Adrenal gland (tissue), 12 donors: Measurements from ENCODE around the gene PTGER3. TPM values are rescaled to one million over a fixed set of nuclear protein-coding genes. Genes with fewer than 3 reads are reported as not detected.

Source experiments
- DNase-seq, 7 donors: peaks; one replicate each; pipeline ENCODE4 v3.0.0-alpha.2; 2019 to 2020
- H3K27ac ChIP-seq, 5 donors: fragments of 200-600 bp; sonication (generic) in 4 of 5; 1 replicate in 3 of 5; 2 replicates in 2 of 5; pipeline versions ENCODE4 v1.5.1 to v1.8.0; 2016 to 2020; ENCODE audit warnings: mild to moderate bottlenecking in 1 of 5
- H3K27me3 ChIP-seq: fragments of 200-600 bp; 2 replicates; pipeline ENCODE4 v1.8.0; 2021
- H3K36me3 ChIP-seq, 2 donors: fragments of 200-600 bp; replicated peaks in 1 of 2; 1 replicate in 1 of 2; 2 replicates in 1 of 2; pipeline versions ENCODE4 v1.5.1 to v1.8.0; 2018 to 2022
- H3K4me1 ChIP-seq, 2 donors: fragments of 200-600 bp; replicated peaks in 1 of 2; 1 replicate in 1 of 2; 2 replicates in 1 of 2; pipeline versions ENCODE4 v1.5.1 to v1.8.0; 2018 to 2021
- H3K4me3 ChIP-seq, 4 donors: fragments of 200-600 bp; sonication (generic) in 3 of 4; one replicate each; pipeline ENCODE4 v1.5.1; 2016 to 2018
- H3K9me3 ChIP-seq, 3 donors: fragments of 200-600 bp; sonication (generic) in 1 of 3; replicated peaks in 1 of 3; 1 replicate in 2 of 3; 2 replicates in 1 of 3; pipeline versions ENCODE4 v1.5.1 to v1.8.0; 2016 to 2021
- POLR2A ChIP-seq, 2 donors: fragments of 450-650 bp; IDR thresholded peaks; one replicate each; pipeline ENCODE4 v1.6.1; 2017; ENCODE audit warnings: antibody characterized with exemption in 2 of 2, mild to moderate bottlenecking in 2 of 2, moderate library complexity in 1 of 2
- WGBS, 4 donors: extraction: QIAGEN DNeasy Blood & Tissue Kit in 2 of 4; methylation state at CpG; one replicate each; pipeline versions ENCODE4 v1.1.5 to v1.1.7; 2013 to 2017; 5-methylcytosine and 5-hydroxymethylcytosine counted together
- intact Hi-C, 2 donors: fragments of 100-400 bp; cut with DNase I; formaldehyde crosslinking; loops; one replicate each; pipeline versions ENCODE4 v1.14.1 to v1.15.0; 2022 to 2023
- polyA plus RNA-seq, 3 donors: library from polyadenylated mRNA; stranded (reverse); fragments of 200-250 nt in 2 of 3; fragments of 350-450 nt in 1 of 3; fragmentation: Illumina TruSeq in 1 of 3; extraction: RNeasy Lipid Tissue Mini Kit (QIAGEN cat#74804) in 1 of 3; gene quantifications; one replicate each; pipeline ENCODE4 v1.2.3, GENCODE V29; 2013 to 2014
- total RNA-seq, 9 donors: library from RNA; depleted of rRNA in 4 of 9; stranded (reverse); fragments of >200 nt in 4 of 9; fragments of 120-200 nt in 1 of 9; fragmentation: NEBNext Ultra II Directional in 1 of 9; extraction: Animal tissue kit (Norgen Biotek cat#: 25700) in 1 of 9; gene quantifications; one replicate each; pipeline versions ENCODE4 v1.1.0 to v1.2.4, GENCODE V29; 2013 to 2023
- TF ChIP-seq, protein P1 (sequence below), 6 experiments: fragments of 450-650 bp in 4 of 6; fragments of 200-600 bp in 2 of 6; sonication (generic) in 1 of 6; IDR thresholded peaks; 1 replicate in 5 of 6; 2 replicates in 1 of 6; pipeline versions ENCODE4 v1.5.1 to v1.8.0; 2016 to 2021; ENCODE audit warnings: antibody characterized with exemption in 6 of 6, mild to moderate bottlenecking in 2 of 6, moderate library complexity in 1 of 6
- donor health status: healthy with polysubstance abuse.
- donor health status: Bipolar disorder and iron deficiency.
- donor health status: DM: yes; HTN: yes; CAD: no.
- donor health status: DM: no; HTN: no; CAD: no.
- donor health status: DM: no; HTN: no; CAD: no.
- donor health status: DM: yes; HTN: yes; CAD: no.

The PTGER3 gene
- total and polyA plus RNA-seq, 12 donors: 1.1 to 31.4 (median 10.6) TPM

DNA sequence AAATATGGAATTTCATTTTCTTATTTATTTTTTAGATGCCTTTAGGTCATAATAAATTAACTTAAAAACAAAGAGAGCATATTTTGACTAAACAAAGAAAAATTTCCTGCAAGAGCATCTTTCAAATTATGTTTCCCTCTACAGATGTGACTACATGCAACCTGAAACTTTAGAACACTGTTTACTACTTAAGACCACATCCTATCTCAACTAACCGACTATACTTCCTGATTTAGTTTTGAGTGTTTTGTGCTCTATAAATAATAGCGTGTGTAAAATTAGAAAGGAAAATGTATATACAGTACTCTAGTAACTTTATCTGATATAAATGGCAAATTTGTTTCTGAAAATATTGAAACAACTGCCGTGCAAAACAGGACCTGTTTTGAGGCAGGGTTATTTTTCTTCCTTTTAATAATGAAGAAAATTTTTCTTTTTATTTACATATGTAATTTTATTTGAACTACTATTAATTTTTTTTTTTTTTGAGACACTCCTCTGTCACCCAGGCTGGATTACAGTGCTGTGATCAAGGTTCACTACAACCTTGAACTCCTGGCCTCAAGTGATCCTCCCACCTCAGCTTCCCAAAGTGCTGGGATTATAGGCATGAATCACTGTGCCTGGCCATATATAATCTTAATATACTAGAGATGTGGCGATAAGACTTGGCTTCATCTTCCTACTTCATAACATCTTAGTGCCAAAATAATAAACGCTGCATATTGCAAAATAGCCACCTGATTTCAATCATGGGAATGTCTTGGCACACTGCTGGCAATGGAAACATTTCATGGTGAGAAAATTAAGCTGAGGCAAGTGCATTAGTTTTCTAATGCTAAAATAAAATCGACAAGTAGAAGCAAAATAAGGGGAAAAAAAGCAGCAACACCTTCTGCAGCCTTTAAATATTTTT, 21.0 kb upstream of the PTGER3 start:
- Histone ChIP-seq H3K4me1 (no peaks in the 10 kb centered on the region), H3K27ac (no peak overlapping the region), H3K36me3 (peaks cover 0 to 96% of the 10 kb centered on the region in 2 donors), H3K27me3 (no peaks in the 10 kb centered on the region), H3K4me3 (no peak overlapping the region), H3K9me3 (no peaks in the 10 kb centered on the region)
- no peak for DNase-seq
- intact Hi-C loops: loop anchor here in 1 of 2 donors (10.0 kb wide), 1 partner anchor 824 kb away; no protein-coding TSS in a partner anchor
- TF ChIP-seq POLR2A (IDR thresholded peaks at IDR 0.05): no peak
- TF ChIP-seq, protein P1, sequence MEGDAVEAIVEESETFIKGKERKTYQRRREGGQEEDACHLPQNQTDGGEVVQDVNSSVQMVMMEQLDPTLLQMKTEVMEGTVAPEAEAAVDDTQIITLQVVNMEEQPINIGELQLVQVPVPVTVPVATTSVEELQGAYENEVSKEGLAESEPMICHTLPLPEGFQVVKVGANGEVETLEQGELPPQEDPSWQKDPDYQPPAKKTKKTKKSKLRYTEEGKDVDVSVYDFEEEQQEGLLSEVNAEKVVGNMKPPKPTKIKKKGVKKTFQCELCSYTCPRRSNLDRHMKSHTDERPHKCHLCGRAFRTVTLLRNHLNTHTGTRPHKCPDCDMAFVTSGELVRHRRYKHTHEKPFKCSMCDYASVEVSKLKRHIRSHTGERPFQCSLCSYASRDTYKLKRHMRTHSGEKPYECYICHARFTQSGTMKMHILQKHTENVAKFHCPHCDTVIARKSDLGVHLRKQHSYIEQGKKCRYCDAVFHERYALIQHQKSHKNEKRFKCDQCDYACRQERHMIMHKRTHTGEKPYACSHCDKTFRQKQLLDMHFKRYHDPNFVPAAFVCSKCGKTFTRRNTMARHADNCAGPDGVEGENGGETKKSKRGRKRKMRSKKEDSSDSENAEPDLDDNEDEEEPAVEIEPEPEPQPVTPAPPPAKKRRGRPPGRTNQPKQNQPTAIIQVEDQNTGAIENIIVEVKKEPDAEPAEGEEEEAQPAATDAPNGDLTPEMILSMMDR (IDR thresholded peaks at IDR 0.05): no peak
- 78 to 82% (median 78%) methylated on average over 6 of the region's 6 CpGs for WGBS, 4 donors

DNA sequence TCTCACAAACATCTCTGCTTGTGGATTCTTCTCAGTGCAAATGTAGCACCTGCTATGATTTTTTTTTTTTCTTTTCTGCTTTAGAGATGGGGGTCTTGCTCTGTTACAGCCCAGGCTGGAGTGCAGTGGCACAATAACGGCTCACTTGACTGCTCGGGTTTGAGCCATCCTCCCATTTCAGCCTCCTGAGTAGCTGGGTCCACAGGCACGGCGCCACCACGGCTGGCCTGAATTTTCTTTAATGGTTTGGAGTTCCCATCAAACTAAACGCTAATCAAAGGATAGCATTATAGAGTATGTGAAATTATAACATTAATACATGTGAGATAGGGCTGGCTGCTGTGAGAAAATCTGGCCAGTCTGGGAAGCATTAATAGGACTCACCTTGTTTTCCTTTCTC, 7.2 kb upstream of the PTGER3 start:
- H3K9me3 ChIP-seq: no peaks in the 10 kb centered on the region
- WGBS, 4 donors: 85 to 90% (median 87%) methylated on average over 6 of the region's 6 CpGs
- no peaks in the 10 kb centered on the region for H3K27me3 ChIP-seq
- H3K4me3 ChIP-seq: no peak overlapping the region
- peaks cover 0 to 4% of the 10 kb centered on the region in 2 donors for H3K36me3 ChIP-seq
- DNase-seq: no peak
- no peak overlapping the region for H3K27ac ChIP-seq
- TF ChIP-seq POLR2A (IDR thresholded peaks at IDR 0.05): no peak
- TF ChIP-seq, protein P1 (IDR thresholded peaks at IDR 0.05): no peak
- no peaks in the 10 kb centered on the region for H3K4me1 ChIP-seq
- intact Hi-C loops: no loop called here

- Histone ChIP-seq H3K4me3 (no peak overlapping the region), H3K4me1 (no peaks in the 10 kb centered on the region), H3K9me3 (no peaks in the 10 kb centered on the region), H3K27ac (no peak overlapping the region), H3K36me3 (peaks cover 0 to 2% of the 10 kb centered on the region in 2 donors), H3K27me3 (no peaks in the 10 kb centered on the region)
- TF ChIP-seq, protein P1 (IDR thresholded peaks at IDR 0.05): no peak
- TF ChIP-seq POLR2A (IDR thresholded peaks at IDR 0.05): no peak
- no peak for DNase-seq
- 80 to 82% (median 80%) methylated on average over 4 to 15 of the region's 15 CpGs for WGBS, 4 donors
- intact Hi-C loops: no loop called here
Observed at GRCh38 chr1:71054281-71054731, 6.7 kb upstream of the PTGER3 start.

DNA sequence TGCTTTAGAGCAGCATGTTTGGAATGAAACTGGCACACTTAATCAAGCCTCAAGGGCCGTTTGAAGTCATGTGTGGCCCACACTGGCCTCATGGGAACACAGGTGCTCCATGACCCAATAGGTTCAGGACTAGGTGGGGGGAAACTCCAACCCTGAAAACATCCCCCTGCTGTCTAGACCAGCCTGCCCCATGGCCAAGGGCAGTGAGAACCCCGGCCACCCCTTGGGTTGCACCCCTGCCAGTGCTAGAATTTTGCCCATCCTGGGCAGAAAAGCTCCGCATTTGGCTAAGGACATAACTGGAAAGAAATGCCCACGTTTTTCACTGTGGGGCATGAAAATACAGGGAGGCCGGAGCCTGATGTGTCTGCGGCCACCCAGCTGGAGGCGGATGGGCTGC, 6.1 kb upstream of the PTGER3 start:
- no peak for DNase-seq
- Histone ChIP-seq H3K27ac (no peak overlapping the region), H3K36me3 (no peaks in the 10 kb centered on the region), H3K4me3 (no peak overlapping the region), H3K9me3 (no peaks in the 10 kb centered on the region), H3K4me1 (no peaks in the 10 kb centered on the region), H3K27me3 (no peaks in the 10 kb centered on the region)
- WGBS, 4 donors: 57 to 84% (median 75%) methylated on average over 5 to 7 of the region's 7 CpGs
- intact Hi-C loops: no loop called here
- TF ChIP-seq POLR2A (IDR thresholded peaks at IDR 0.05): no peak
- TF ChIP-seq, protein P1 (IDR thresholded peaks at IDR 0.05): no peak
